Measurements from ENCODE around the gene HS3ST3B1. TPM values are rescaled to one million over a fixed set of nuclear protein-coding genes. Genes with fewer than 3 reads are reported as not detected.

HS3ST3B1 gene
- total RNA-seq, 1 experiment from 2014 or later, result 2.4 TPM

GRCh38 chr17:14304222-14304772 lies 3.4 kb downstream of the HS3ST3B1 start (continued):
- TF ChIP-seq ATF3 (IDR thresholded peaks at IDR 0.05) (no peak), ZBTB33 (IDR thresholded peaks at IDR 0.05; ENCODE audit: extremely low read depth, insufficient replicate concordance, low read length) (no peak), CEBPB (IDR thresholded peaks at IDR 0.05; ENCODE audit: low read depth) (no peak), POLR2AphosphoS5 (IDR thresholded peaks at IDR 0.05; ENCODE audit: low read depth, low read length) (no peak), EZH2phosphoT487 (IDR thresholded peaks at IDR 0.05; ENCODE audit: borderline replicate concordance) (no peak), RAD21 (IDR thresholded peaks at IDR 0.05; ENCODE audit: low read depth) (no peak), MAX (IDR thresholded peaks at IDR 0.05) (no peak)

- ChIA-PET CTCF (interaction anchor here (1.5 kb wide), 1 partner anchor 706 kb away, joined by 3 read pairs; no protein-coding TSS in a partner anchor), POLR2A (no interaction called here), RAD21 (ENCODE audit: low non-redundant PET in 1 of 2, low total read pairs in 2 of 2, uncharacterized antibody in 2 of 2, unreplicated experiment in 2 of 2) (no interaction called here)
- TF ChIP-seq ZNF274 (IDR thresholded peaks at IDR 0.05; ENCODE audit: low read depth, low read length), result no peak
- TF ChIP-seq EGR1 (IDR thresholded peaks at IDR 0.05; ENCODE audit: low read depth), result no peak
- TF ChIP-seq ZFX (IDR thresholded peaks at IDR 0.05), result no peak
- TF ChIP-seq ZBTB33 (IDR thresholded peaks at IDR 0.05; ENCODE audit: extremely low read depth, insufficient replicate concordance, low read length), result no peak
- TF ChIP-seq EZH2 (IDR thresholded peaks at IDR 0.05), result no peak
- TF ChIP-seq POLR2AphosphoS5 (IDR thresholded peaks at IDR 0.05; ENCODE audit: low read depth, low read length), result no peak
- no peak for TF ChIP-seq POLR2A (IDR thresholded peaks at IDR 0.05; ENCODE audit: borderline replicate concordance, extremely low read depth, insufficient read depth, insufficient read length)
- TF ChIP-seq SRF (IDR thresholded peaks at IDR 0.05; ENCODE audit: low read depth), result no peak
- TF ChIP-seq CTCF (IDR thresholded peaks at IDR 0.05 in 2 of 3, conservative IDR thresholded peaks at IDR 0.05 in 1 of 3; ENCODE audit: borderline replicate concordance in 1 of 3, insufficient read depth in 1 of 3, low read depth in 2 of 3, low read length in 2 of 3), result no peak
- no peak for TF ChIP-seq CEBPB (IDR thresholded peaks at IDR 0.05; ENCODE audit: low read depth)
- no peak for TF ChIP-seq FOSL1 (IDR thresholded peaks at IDR 0.05; ENCODE audit: low read depth)
- Histone ChIP-seq H3K4me3 (replicated peaks in 1 of 2; ENCODE audit: low read depth in 1 of 2, low read length in 2 of 2) (no peak overlapping the region), H3K79me2 (ENCODE audit: insufficient read depth, low read length) (no peaks in the 10 kb centered on the region), H3K4me1 (ENCODE audit: control insufficient read depth in 1 of 2, insufficient read depth in 2 of 2, low read length in 2 of 2) (peaks cover 11 to 28% of the 10 kb centered on the region in 2 experiments; a peak in 3 of 4 replicates), H3K9me2 (ENCODE audit: insufficient read depth) (no peaks in the 10 kb centered on the region), H3K27me3 (ENCODE audit: insufficient read depth, low read length) (no peaks in the 10 kb centered on the region), H3K27ac (ENCODE audit: low read depth, low read length) (no peak overlapping the region), H3K36me3 (ENCODE audit: control insufficient read depth in 1 of 2, insufficient read depth in 2 of 2, low read length in 2 of 2) (no peaks in the 10 kb centered on the region), H3K4me2 (ENCODE audit: low read length) (no peak overlapping the region), H3K9ac (ENCODE audit: low read length) (no peak overlapping the region), H4K20me1 (ENCODE audit: insufficient read depth) (no peaks in the 10 kb centered on the region), H2AFZ (ENCODE audit: low read depth, low read length, poor library complexity, severe bottlenecking) (no peak overlapping the region), H3K9me3 (ENCODE audit: control insufficient read depth in 1 of 2, insufficient read depth in 1 of 2, low read depth in 1 of 2, low read length in 2 of 2) (no peaks in the 10 kb centered on the region)
- ATAC-seq, result no peak
- BruUV-seq (replicated peaks), result TSS peak; percentile 24
- intact Hi-C loops (cut with micrococcal nuclease), result loop anchor here (5.0 to 10.0 kb wide), 3 partner anchors 260 to 1273 kb away; no protein-coding TSS in a partner anchor
- no peak for DNase-seq (ENCODE audit: low read depth, low spot score)
Measured at GRCh38 chr17:14304773-14305517, 4.1 kb downstream of the HS3ST3B1 start.
